GM19452 (cell line): ENCODE data around the gene FERMT1.
A peak's percentile ranks its signal among the peaks of the same experiment; 100 is the strongest.
"Not testable (repeated sequence)": the region's sequence is repeated elsewhere in the genome, so short reads cannot be mapped to it uniquely, and the experiment has no call there.

Experiments
- ATAC-seq: cut with Tn5 transposase; IDR thresholded peaks from one replicate; pipeline ENCODE4 v1.9.1; 2021; ENCODE audit not compliant: unreplicated experiment

Gene FERMT1

GRCh38 chr20:6074145-6074561 lies 48.7 kb downstream of the FERMT1 start:
- peak; percentile 76 for ATAC-seq

GRCh38 chr20:6070829-6071695 lies 51.8 kb downstream of the FERMT1 start:
- ATAC-seq, result no peak

- ATAC-seq, result no peak
Observed at GRCh38 chr20:6069669-6070068, 53.2 kb downstream of the FERMT1 start.

GRCh38 chr20:6067763-6068318 lies 55.0 kb downstream of the FERMT1 start:
- ATAC-seq, result no peak

GRCh38 chr20:6066582-6066981 lies 56.2 kb downstream of the FERMT1 start:
- ATAC-seq, result no peak

- no peak for ATAC-seq
Observed at GRCh38 chr20:6061544-6061943, 61.3 kb downstream of the FERMT1 start.

GRCh38 chr20:6060213-6060612 lies 62.6 kb downstream of the FERMT1 start:
- no peak for ATAC-seq

- no peak for ATAC-seq
Observed at GRCh38 chr20:6058684-6059295, 64.0 kb downstream of the FERMT1 start.

- no peak for ATAC-seq
Observed at GRCh38 chr20:6057691-6058090, 65.1 kb downstream of the FERMT1 start.

- ATAC-seq, result no peak
Observed at GRCh38 chr20:6057139-6057538, 65.7 kb downstream of the FERMT1 start.

- ATAC-seq, result no peak
Observed at GRCh38 chr20:6055981-6056569, 66.8 kb downstream of the FERMT1 start.

- ATAC-seq, result no peak
Observed at GRCh38 chr20:6055161-6055783, 67.6 kb downstream of the FERMT1 start.

GRCh38 chr20:6054689-6055051 lies 68.2 kb downstream of the FERMT1 start:
- ATAC-seq, result not testable (repeated sequence)

GRCh38 chr20:6053776-6054688 lies 68.8 kb downstream of the FERMT1 start, which contains the start of gene LRRN4:
LRRN4 (minus strand) TSS chr20:6054060; CDS start chr20:6052799, 1,261 bp downstream.
- no peak for ATAC-seq

- ATAC-seq, result no peak
Observed at GRCh38 chr20:6053064-6053775, 69.6 kb downstream of the FERMT1 start.

- no peak for ATAC-seq
Observed at GRCh38 chr20:6051505-6051904, 71.3 kb downstream of the FERMT1 start.

- no peak for ATAC-seq
Observed at GRCh38 chr20:6048391-6048790, 74.4 kb downstream of the FERMT1 start.

GRCh38 chr20:6046432-6046831 lies 76.4 kb downstream of the FERMT1 start:
- ATAC-seq, result no peak

- no peak for ATAC-seq
Observed at GRCh38 chr20:6045566-6045965, 77.3 kb downstream of the FERMT1 start.

- no peak for ATAC-seq
Observed at GRCh38 chr20:6044115-6044514, 78.7 kb downstream of the FERMT1 start.
